ENCODE results near the gene SIN3B.

The SIN3B gene

GRCh38 chr19:16851031-16851712 is 22.0 kb downstream of the SIN3B start:
- TF ChIP-seq EP300 (IDR thresholded peaks at IDR 0.05; ENCODE audit: borderline replicate concordance) (no peak), CEBPB (IDR thresholded peaks at IDR 0.05) (no peak), FOXM1 (IDR thresholded peaks at IDR 0.05; ENCODE audit: borderline replicate concordance, low read depth) (no peak), TCF12 (IDR thresholded peaks at IDR 0.05; ENCODE audit: low read depth) (no peak), NFIC (IDR thresholded peaks at IDR 0.05) (no peak), CREB1 (IDR thresholded peaks at IDR 0.05; ENCODE audit: low read depth) (no peak)

- no peak for TF ChIP-seq NFIC (IDR thresholded peaks at IDR 0.05)
- no peak for TF ChIP-seq ZBTB7A (IDR thresholded peaks at IDR 0.05; ENCODE audit: low read depth)
- TF ChIP-seq CEBPB (IDR thresholded peaks at IDR 0.05): no peak
- TF ChIP-seq EGR1 (IDR thresholded peaks at IDR 0.05): no peak
- TF ChIP-seq CREB1 (IDR thresholded peaks at IDR 0.05; ENCODE audit: low read depth): no peak
- no peak for TF ChIP-seq REST (IDR thresholded peaks at IDR 0.05; ENCODE audit: low read depth)
- TF ChIP-seq TEAD4 (IDR thresholded peaks at IDR 0.05): no peak
- no peak for TF ChIP-seq EP300 (IDR thresholded peaks at IDR 0.05; ENCODE audit: borderline replicate concordance)
- no peak for TF ChIP-seq YY1 (IDR thresholded peaks at IDR 0.05; ENCODE audit: low read depth)
- no peak for TF ChIP-seq TCF12 (IDR thresholded peaks at IDR 0.05; ENCODE audit: low read depth)
- TF ChIP-seq USF1 (IDR thresholded peaks at IDR 0.05): no peak
- TF ChIP-seq MAX (IDR thresholded peaks at IDR 0.05): no peak
- TF ChIP-seq FOXM1 (IDR thresholded peaks at IDR 0.05; ENCODE audit: borderline replicate concordance, low read depth): no peak
- no peak for TF ChIP-seq RAD21 (IDR thresholded peaks at IDR 0.05; ENCODE audit: low read depth)
- no peak for TF ChIP-seq TAF1 (IDR thresholded peaks at IDR 0.05; ENCODE audit: low read depth)
Measured at GRCh38 chr19:16853066-16853465, 23.9 kb downstream of the SIN3B start.

- TF ChIP-seq NFIC (IDR thresholded peaks at IDR 0.05): no peak
- TF ChIP-seq TCF12 (IDR thresholded peaks at IDR 0.05; ENCODE audit: low read depth): no peak
- TF ChIP-seq EP300 (IDR thresholded peaks at IDR 0.05; ENCODE audit: borderline replicate concordance): no peak
- TF ChIP-seq FOXM1 (IDR thresholded peaks at IDR 0.05; ENCODE audit: borderline replicate concordance, low read depth): no peak
- no peak for TF ChIP-seq CEBPB (IDR thresholded peaks at IDR 0.05)
- TF ChIP-seq RAD21 (IDR thresholded peaks at IDR 0.05; ENCODE audit: low read depth): no peak
- TF ChIP-seq YY1 (IDR thresholded peaks at IDR 0.05; ENCODE audit: low read depth): no peak
- no peak for TF ChIP-seq EGR1 (IDR thresholded peaks at IDR 0.05)
- no peak for TF ChIP-seq TAF1 (IDR thresholded peaks at IDR 0.05; ENCODE audit: low read depth)
- TF ChIP-seq REST (IDR thresholded peaks at IDR 0.05; ENCODE audit: low read depth): no peak
- no peak for TF ChIP-seq USF1 (IDR thresholded peaks at IDR 0.05)
- no peak for TF ChIP-seq MAX (IDR thresholded peaks at IDR 0.05)
- no peak for TF ChIP-seq TEAD4 (IDR thresholded peaks at IDR 0.05)
- no peak for TF ChIP-seq CREB1 (IDR thresholded peaks at IDR 0.05; ENCODE audit: low read depth)
- TF ChIP-seq ZBTB7A (IDR thresholded peaks at IDR 0.05; ENCODE audit: low read depth): no peak
Measured at GRCh38 chr19:16856091-16856490, 26.9 kb downstream of the SIN3B start.

GRCh38 chr19:16859626-16860025 is 30.4 kb downstream of the SIN3B start:
- TF ChIP-seq EP300 (IDR thresholded peaks at IDR 0.05; ENCODE audit: borderline replicate concordance) (no peak), TCF12 (IDR thresholded peaks at IDR 0.05; ENCODE audit: low read depth) (no peak), EGR1 (IDR thresholded peaks at IDR 0.05) (no peak), CREB1 (IDR thresholded peaks at IDR 0.05; ENCODE audit: low read depth) (no peak), YY1 (IDR thresholded peaks at IDR 0.05; ENCODE audit: low read depth) (no peak), FOXM1 (IDR thresholded peaks at IDR 0.05; ENCODE audit: borderline replicate concordance, low read depth) (no peak), TEAD4 (IDR thresholded peaks at IDR 0.05) (no peak), USF1 (IDR thresholded peaks at IDR 0.05) (no peak), REST (IDR thresholded peaks at IDR 0.05; ENCODE audit: low read depth) (no peak), RAD21 (IDR thresholded peaks at IDR 0.05; ENCODE audit: low read depth) (no peak), MAX (IDR thresholded peaks at IDR 0.05) (no peak), NFIC (IDR thresholded peaks at IDR 0.05) (no peak), TAF1 (IDR thresholded peaks at IDR 0.05; ENCODE audit: low read depth) (no peak), CEBPB (IDR thresholded peaks at IDR 0.05) (no peak), ZBTB7A (IDR thresholded peaks at IDR 0.05; ENCODE audit: low read depth) (no peak)

Measured in Ishikawa (cell line).